Ascending aorta (tissue), 2 donors: ENCODE measurements around the gene FBXO17. TPM values are rescaled to one million over a fixed set of nuclear protein-coding genes. Genes with fewer than 3 reads are reported as not detected.
"Not testable (repeated sequence)": the region's sequence is repeated elsewhere in the genome, so short reads cannot be mapped to it uniquely, and the experiment has no call there.

Source experiments
- DNase-seq, 2 donors: peaks; one replicate each; pipeline ENCODE4 v3.0.0-alpha.2; 2019; ENCODE audit warnings: low spot score in 2 of 2
- H3K27ac ChIP-seq, 2 donors: fragments of 200-600 bp; sonication (generic); one replicate each; pipeline ENCODE4 v1.5.1; 2016 to 2017; ENCODE audit warnings: mild to moderate bottlenecking in 1 of 2
- H3K27me3 ChIP-seq: fragments of 200-600 bp; sonication (generic); one replicate; pipeline ENCODE4 v1.5.1; 2017
- H3K36me3 ChIP-seq, 2 donors: fragments of 200-600 bp; sonication (generic); one replicate each; pipeline ENCODE4 v1.5.1; 2016
- H3K4me1 ChIP-seq, 2 donors: fragments of 200-600 bp; sonication (generic); one replicate each; pipeline ENCODE4 v1.5.1; 2016 to 2017; ENCODE audit warnings: mild to moderate bottlenecking in 1 of 2
- H3K4me3 ChIP-seq, 2 donors: fragments of 200-600 bp; sonication (generic); one replicate each; pipeline ENCODE4 v1.5.1; 2016 to 2017; ENCODE audit warnings: mild to moderate bottlenecking in 1 of 2
- H3K9me3 ChIP-seq, 2 donors: fragments of 200-600 bp; sonication (generic); one replicate each; pipeline ENCODE4 v1.5.1; 2016
- CTCF ChIP-seq, 3 experiments: fragments of 200-600 bp in 2 of 3; fragments of 450-650 bp in 1 of 3; sonication (generic) in 2 of 3; IDR thresholded peaks; one replicate each; pipeline ENCODE4 v1.5.1; 2016 to 2019; ENCODE audit warnings: antibody characterized with exemption in 3 of 3, mild to moderate bottlenecking in 1 of 3, moderate library complexity in 1 of 3
- intact Hi-C: fragments of 100-400 bp; cut with DNase I; formaldehyde crosslinking; loops from one replicate; pipeline ENCODE4 v1.15.1; 2023
- total RNA-seq: library from RNA; depleted of rRNA; stranded (reverse); fragments of >200 nt; gene quantifications from one replicate; pipeline ENCODE4 v1.1.0, GENCODE V29; 2016

FBXO17 gene
- total RNA-seq, 1 donor from 2014 or later = 47.4 TPM

DNA sequence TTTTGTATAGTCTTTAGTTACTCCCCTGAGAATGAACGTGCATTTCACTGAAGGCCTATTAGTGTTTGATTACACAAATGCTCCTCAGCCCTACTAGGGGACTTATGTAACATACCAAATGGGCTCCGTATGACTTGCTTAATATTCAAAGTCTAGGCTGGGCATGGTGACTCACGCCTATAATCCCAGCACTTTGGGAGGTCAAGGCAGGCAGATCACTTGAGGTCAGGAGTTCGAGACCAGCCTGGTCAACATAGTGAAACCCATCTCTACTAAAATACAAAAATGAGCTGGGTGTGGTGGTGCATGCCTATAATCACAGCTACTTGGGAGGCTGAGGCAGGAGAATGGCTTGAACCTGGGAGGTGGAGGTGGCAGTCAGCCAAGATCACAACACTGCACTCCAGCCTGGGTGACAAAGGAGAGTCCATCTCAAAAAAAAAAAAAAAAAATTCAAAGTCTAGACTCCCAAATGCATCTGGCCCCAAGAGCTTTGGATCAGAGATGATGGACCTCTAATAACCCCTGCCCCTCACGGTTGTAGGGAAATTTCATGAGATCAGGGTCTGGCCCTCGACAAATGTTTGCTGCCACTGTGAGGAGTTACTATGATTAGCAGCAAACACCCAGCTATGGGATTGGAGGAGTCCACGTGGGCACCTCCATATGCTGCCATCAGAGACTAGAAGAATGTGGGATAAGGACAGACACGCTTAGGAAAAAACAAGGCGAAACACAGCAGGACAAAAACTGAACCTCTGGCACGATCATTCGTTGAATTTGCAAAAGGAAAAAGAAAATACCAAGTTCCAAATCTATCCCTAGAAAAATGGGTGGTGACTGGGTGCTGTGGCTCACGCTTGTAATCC is 4.6 kb downstream of the FBXO17 start:
- no peak for DNase-seq
- Histone ChIP-seq H3K27ac (no peak overlapping the region), H3K4me1 (peaks cover 0 to 5% of the 10 kb centered on the region in 2 donors), H3K9me3 (no peaks in the 10 kb centered on the region), H3K27me3 (no peaks in the 10 kb centered on the region), H3K36me3 (peaks cover 4 to 8% of the 10 kb centered on the region in 2 donors), H3K4me3 (no peak overlapping the region)
- no peak for TF ChIP-seq CTCF (IDR thresholded peaks at IDR 0.05)
- intact Hi-C loops = no loop called here

GRCh38 chr19:38966149-38966548 is 9.4 kb downstream of the FBXO17 start:
- H3K36me3 ChIP-seq = peaks cover 4 to 14% of the 10 kb centered on the region in 2 donors
- intact Hi-C loops, H3K9me3 ChIP-seq, H3K27ac ChIP-seq, H3K27me3 ChIP-seq, H3K4me1 ChIP-seq, DNase-seq, H3K4me3 ChIP-seq: not testable (repeated sequence)

GRCh38 chr19:38964738-38965137 is 10.8 kb downstream of the FBXO17 start:
- DNase-seq = no peak
- Histone ChIP-seq H3K36me3 (peaks cover 4 to 14% of the 10 kb centered on the region in 2 donors), H3K4me1 (no peaks in the 10 kb centered on the region), H3K27me3 (no peaks in the 10 kb centered on the region), H3K27ac (no peak overlapping the region), H3K4me3 (no peak overlapping the region), H3K9me3 (no peaks in the 10 kb centered on the region)
- intact Hi-C loops = loop anchor here (5.0 kb wide), 2 partner anchors 68 to 363 kb away; partner anchors contain the start of gene FBXO27
- TF ChIP-seq CTCF (IDR thresholded peaks at IDR 0.05) = no peak

GRCh38 chr19:38959618-38960017 is 15.9 kb downstream of the FBXO17 start:
- Histone ChIP-seq H3K27ac (no peak overlapping the region), H3K4me3 (no peak overlapping the region), H3K9me3 (no peaks in the 10 kb centered on the region), H3K4me1 (no peaks in the 10 kb centered on the region), H3K36me3 (peaks cover 0 to 11% of the 10 kb centered on the region in 2 donors), H3K27me3 (no peaks in the 10 kb centered on the region)
- intact Hi-C loops = loop anchor here (5.0 kb wide), 2 partner anchors 73 to 368 kb away; partner anchors contain the start of gene FBXO27
- TF ChIP-seq CTCF (IDR thresholded peaks at IDR 0.05) = no peak
- DNase-seq = no peak

DNA sequence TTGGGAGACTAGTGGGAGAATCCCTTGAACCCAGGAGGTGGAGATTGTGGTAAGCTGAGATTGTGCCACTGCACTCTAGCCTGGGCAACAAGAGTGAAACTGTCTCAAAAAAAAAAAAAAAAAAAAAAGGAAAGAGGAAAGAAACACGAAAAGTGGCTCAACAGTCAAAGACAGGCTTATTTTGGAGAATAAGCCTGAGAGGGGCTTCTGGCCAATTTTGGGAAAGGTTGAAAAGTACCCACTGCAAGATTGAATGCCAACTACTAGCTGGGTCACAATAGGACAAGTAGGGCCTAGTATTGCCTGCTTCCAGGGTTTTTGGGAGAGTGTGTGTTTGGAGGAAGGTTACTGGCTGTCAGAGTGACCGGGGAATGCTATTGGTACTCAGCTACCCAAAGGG is 17.2 kb downstream of the FBXO17 start:
- TF ChIP-seq CTCF (IDR thresholded peaks at IDR 0.05) = no peak
- intact Hi-C loops = no loop called here
- Histone ChIP-seq H3K4me3 (no peak overlapping the region), H3K27me3 (no peaks in the 10 kb centered on the region), H3K9me3 (no peaks in the 10 kb centered on the region), H3K4me1 (no peaks in the 10 kb centered on the region), H3K36me3 (peaks cover 0 to 11% of the 10 kb centered on the region in 2 donors), H3K27ac (no peak overlapping the region)
- DNase-seq = no peak

- Histone ChIP-seq H3K4me3 (no peak overlapping the region), H3K4me1 (no peaks in the 10 kb centered on the region), H3K27ac (no peak overlapping the region), H3K36me3 (peaks cover 0 to 11% of the 10 kb centered on the region in 2 donors), H3K9me3 (no peaks in the 10 kb centered on the region), H3K27me3 (no peaks in the 10 kb centered on the region)
- no peak for DNase-seq
- intact Hi-C loops = no loop called here
- TF ChIP-seq CTCF (IDR thresholded peaks at IDR 0.05) = no peak
Observed at GRCh38 chr19:38956264-38956663, 19.3 kb downstream of the FBXO17 start.
